Progenitor cell of endocrine pancreas (in vitro differentiated cells): ENCODE results near the gene PTPRC. TPM values are rescaled to one million over a fixed set of nuclear protein-coding genes. Genes with fewer than 3 reads are reported as not detected.

Experiments
- DNase-seq: peaks from one replicate; pipeline ENCODE4 v3.0.0; 2021; ENCODE audit warnings: low spot score; ENCODE audit not compliant: unreplicated experiment
- H3K27ac Mint-ChIP-seq: 2 replicates; pipeline ENCODE4 v1.8.0; 2021; ENCODE audit warnings: mild to moderate bottlenecking, moderate library complexity, mixed read lengths
- H3K27me3 Mint-ChIP-seq: 2 replicates; pipeline ENCODE4 v1.8.0; 2021; ENCODE audit warnings: mixed read lengths
- H3K36me3 Mint-ChIP-seq: 2 replicates; pipeline ENCODE4 v1.8.0; 2022; ENCODE audit warnings: mixed read lengths; ENCODE audit not compliant: insufficient read depth
- H3K4me1 Mint-ChIP-seq: 2 replicates; pipeline ENCODE4 v1.8.0; 2021; ENCODE audit warnings: low read depth, mixed read lengths
- H3K4me3 Mint-ChIP-seq: 2 replicates; pipeline ENCODE4 v1.8.0; 2021; ENCODE audit warnings: low read depth, mild to moderate bottlenecking, moderate library complexity, mixed read lengths
- H3K9me3 Mint-ChIP-seq: 2 replicates; pipeline ENCODE4 v1.8.0; 2021; ENCODE audit warnings: low read depth, mixed read lengths
- total RNA-seq: library from RNA; stranded (reverse); gene quantifications from 2 replicates; pipeline ENCODE4 v1.2.1, GENCODE V29; 2021
- TF ChIP-seq, protein P1 (sequence below): fragments of 200-600 bp; sonication (generic); IDR thresholded peaks from one replicate; pipeline ENCODE4 v1.5.0; 2021; ENCODE audit warnings: antibody characterized with exemption, mild to moderate bottlenecking; ENCODE audit not compliant: unreplicated experiment

The PTPRC gene
- total RNA-seq, 1 donor from 2014 or later, result not detected

DNA sequence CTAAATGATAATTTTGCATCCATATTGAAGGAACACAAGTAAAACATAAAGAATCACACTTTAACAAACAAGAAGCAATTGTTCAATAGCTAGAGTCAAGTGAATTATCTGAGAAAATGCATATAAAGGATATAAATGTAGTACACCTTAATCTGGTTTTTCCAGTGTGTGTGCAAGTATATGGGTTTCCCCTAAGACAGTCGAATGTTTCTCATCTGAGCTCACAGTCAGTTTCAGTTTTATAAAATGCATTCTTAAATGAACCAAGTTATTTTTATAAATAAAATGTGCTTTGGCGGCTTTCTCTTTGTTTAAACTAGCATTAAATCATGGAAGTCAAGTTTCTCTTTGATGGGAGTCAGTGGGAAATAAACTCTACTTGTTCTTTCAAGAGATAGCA, 125.9 kb downstream of the PTPRC start:
- TF ChIP-seq, protein P1, sequence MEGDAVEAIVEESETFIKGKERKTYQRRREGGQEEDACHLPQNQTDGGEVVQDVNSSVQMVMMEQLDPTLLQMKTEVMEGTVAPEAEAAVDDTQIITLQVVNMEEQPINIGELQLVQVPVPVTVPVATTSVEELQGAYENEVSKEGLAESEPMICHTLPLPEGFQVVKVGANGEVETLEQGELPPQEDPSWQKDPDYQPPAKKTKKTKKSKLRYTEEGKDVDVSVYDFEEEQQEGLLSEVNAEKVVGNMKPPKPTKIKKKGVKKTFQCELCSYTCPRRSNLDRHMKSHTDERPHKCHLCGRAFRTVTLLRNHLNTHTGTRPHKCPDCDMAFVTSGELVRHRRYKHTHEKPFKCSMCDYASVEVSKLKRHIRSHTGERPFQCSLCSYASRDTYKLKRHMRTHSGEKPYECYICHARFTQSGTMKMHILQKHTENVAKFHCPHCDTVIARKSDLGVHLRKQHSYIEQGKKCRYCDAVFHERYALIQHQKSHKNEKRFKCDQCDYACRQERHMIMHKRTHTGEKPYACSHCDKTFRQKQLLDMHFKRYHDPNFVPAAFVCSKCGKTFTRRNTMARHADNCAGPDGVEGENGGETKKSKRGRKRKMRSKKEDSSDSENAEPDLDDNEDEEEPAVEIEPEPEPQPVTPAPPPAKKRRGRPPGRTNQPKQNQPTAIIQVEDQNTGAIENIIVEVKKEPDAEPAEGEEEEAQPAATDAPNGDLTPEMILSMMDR, result no peak
- H3K36me3 Mint-ChIP-seq, result no peaks in the 10 kb centered on the region
- no peak overlapping the region for H3K4me3 Mint-ChIP-seq
- no peak for DNase-seq
- peaks cover 7% of the 10 kb centered on the region for H3K4me1 Mint-ChIP-seq
- no peak overlapping the region for H3K27ac Mint-ChIP-seq
- H3K27me3 Mint-ChIP-seq, result no peaks in the 10 kb centered on the region
- no peaks in the 10 kb centered on the region for H3K9me3 Mint-ChIP-seq

DNA sequence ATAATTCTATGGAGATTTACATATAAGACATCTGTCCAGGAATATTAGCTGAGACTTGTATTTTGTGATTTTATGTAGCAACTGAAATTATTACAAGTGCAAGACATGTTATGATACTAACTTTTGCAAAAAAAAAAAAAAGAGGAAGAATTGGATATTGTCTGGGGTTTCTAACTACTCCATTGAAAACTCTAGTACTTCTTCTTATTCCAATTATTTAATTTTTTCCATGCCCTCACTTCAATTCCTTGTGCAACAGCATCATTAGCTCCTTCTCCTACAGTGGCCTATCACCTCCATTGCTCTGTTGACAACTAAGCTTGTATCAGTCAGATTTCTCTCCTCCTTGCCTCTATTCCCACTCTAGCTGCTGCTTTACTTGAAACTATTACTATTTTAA, 126.6 kb downstream of the PTPRC start:
- TF ChIP-seq, protein P1, result no peak
- Mint-ChIP-seq H3K27ac (no peak overlapping the region), H3K4me1 (peaks cover 7% of the 10 kb centered on the region), H3K27me3 (no peaks in the 10 kb centered on the region), H3K4me3 (no peak overlapping the region), H3K9me3 (no peaks in the 10 kb centered on the region), H3K36me3 (no peaks in the 10 kb centered on the region)
- DNase-seq, result no peak

DNA sequence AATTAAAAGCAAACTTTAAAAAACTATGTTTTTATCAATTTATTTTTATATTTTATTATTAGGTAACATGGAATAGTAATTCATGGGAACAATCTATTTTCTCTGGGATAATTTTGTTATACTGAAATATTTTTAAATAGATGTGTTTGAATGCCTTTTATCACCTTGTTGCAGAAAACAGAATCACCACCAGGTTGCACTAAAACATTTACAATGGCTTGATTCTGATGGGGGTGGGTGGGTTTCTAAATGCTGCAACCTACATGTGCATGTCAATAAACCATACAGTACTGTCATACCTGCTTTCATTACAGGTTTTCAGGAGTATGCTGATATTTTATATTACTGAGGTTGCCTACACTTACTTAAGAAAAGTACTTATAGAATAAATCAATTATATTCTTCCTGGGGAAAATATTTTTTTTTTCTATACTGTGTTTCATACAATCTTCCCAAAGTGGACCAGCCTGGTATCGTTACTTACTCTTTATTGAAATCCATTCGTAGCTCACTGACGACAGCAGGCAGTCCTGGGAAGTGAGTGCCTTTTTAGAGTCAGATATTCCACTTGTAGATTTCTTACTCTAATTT, 132.8 kb downstream of the PTPRC start:
- no peak overlapping the region for H3K4me3 Mint-ChIP-seq
- no peaks in the 10 kb centered on the region for H3K27me3 Mint-ChIP-seq
- no peak overlapping the region for H3K27ac Mint-ChIP-seq
- peaks cover 2% of the 10 kb centered on the region for H3K4me1 Mint-ChIP-seq
- no peaks in the 10 kb centered on the region for H3K36me3 Mint-ChIP-seq
- DNase-seq, result no peak
- H3K9me3 Mint-ChIP-seq, result no peaks in the 10 kb centered on the region
- TF ChIP-seq, protein P1, result peak; percentile 70

GRCh38 chr1:198772626-198773025, 133.8 kb downstream of the PTPRC start:
- Mint-ChIP-seq H3K27me3 (no peaks in the 10 kb centered on the region), H3K27ac (no peak overlapping the region), H3K4me3 (no peak overlapping the region)

GRCh38 chr1:198773030-198773429, 134.2 kb downstream of the PTPRC start:
- Mint-ChIP-seq H3K27ac (no peak overlapping the region), H3K36me3 (no peaks in the 10 kb centered on the region), H3K27me3 (no peaks in the 10 kb centered on the region), H3K9me3 (no peaks in the 10 kb centered on the region), H3K4me3 (no peak overlapping the region), H3K4me1 (peaks cover 2% of the 10 kb centered on the region)
- no peak for DNase-seq
- TF ChIP-seq, protein P1, result no peak

More at GRCh38 chr1:198772626-198773025, 133.8 kb downstream of the PTPRC start:
- Mint-ChIP-seq H3K4me1 (peaks cover 2% of the 10 kb centered on the region), H3K36me3 (no peaks in the 10 kb centered on the region), H3K9me3 (no peaks in the 10 kb centered on the region)
- TF ChIP-seq, protein P1, result no peak
- no peak for DNase-seq
